Gastrocnemius medialis (tissue), 4 donors: ENCODE results near the gene LAMA2.

ENCODE experiments used
- POLR2A ChIP-seq, 2 donors: fragments of 450-650 bp; IDR thresholded peaks; one replicate each; pipeline ENCODE4 v1.6.1; 2017; ENCODE audit warnings: antibody characterized with exemption in 2 of 2, mild to moderate bottlenecking in 2 of 2, moderate library complexity in 2 of 2
- TF ChIP-seq, protein P1 (sequence below), 5 experiments: fragments of 450-650 bp in 3 of 5; fragments of 200-600 bp in 2 of 5; sonication (generic) in 2 of 5; IDR thresholded peaks in 4 of 5; conservative IDR thresholded peaks in 1 of 5; 1 replicate in 4 of 5; 2 replicates in 1 of 5; pipeline ENCODE4 v1.5.1; 2016 to 2019; ENCODE audit warnings: antibody characterized with exemption in 5 of 5, mild to moderate bottlenecking in 3 of 5, moderate library complexity in 3 of 5

DNA sequence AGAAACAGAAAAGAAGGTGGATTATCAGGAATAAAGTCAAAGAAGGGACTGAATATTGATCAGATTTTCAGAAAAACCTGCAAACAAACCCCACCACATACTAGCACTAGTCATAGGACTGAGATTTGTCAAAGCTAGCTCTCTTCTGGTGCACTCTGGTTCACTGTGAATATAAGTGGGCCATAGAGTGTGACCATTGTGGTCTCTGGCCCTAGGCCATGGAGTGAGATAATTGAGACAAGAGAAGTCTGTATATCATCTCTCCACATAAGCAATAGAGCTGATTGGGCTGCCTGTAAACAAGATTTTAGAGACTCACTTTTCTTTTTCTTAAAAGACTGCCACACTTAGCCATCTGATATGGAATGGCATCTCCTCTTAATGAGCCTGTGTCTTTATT lies 247.2 kb downstream of the LAMA2 start:
- TF ChIP-seq, protein P1, sequence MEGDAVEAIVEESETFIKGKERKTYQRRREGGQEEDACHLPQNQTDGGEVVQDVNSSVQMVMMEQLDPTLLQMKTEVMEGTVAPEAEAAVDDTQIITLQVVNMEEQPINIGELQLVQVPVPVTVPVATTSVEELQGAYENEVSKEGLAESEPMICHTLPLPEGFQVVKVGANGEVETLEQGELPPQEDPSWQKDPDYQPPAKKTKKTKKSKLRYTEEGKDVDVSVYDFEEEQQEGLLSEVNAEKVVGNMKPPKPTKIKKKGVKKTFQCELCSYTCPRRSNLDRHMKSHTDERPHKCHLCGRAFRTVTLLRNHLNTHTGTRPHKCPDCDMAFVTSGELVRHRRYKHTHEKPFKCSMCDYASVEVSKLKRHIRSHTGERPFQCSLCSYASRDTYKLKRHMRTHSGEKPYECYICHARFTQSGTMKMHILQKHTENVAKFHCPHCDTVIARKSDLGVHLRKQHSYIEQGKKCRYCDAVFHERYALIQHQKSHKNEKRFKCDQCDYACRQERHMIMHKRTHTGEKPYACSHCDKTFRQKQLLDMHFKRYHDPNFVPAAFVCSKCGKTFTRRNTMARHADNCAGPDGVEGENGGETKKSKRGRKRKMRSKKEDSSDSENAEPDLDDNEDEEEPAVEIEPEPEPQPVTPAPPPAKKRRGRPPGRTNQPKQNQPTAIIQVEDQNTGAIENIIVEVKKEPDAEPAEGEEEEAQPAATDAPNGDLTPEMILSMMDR (IDR thresholded peaks at IDR 0.05 in 4 of 5, conservative IDR thresholded peaks at IDR 0.05 in 1 of 5) = no peak
- TF ChIP-seq POLR2A (IDR thresholded peaks at IDR 0.05) = no peak
